A673 (cell line): ENCODE measurements around the gene GAS7. TPM values are rescaled to one million over a fixed set of nuclear protein-coding genes. Genes with fewer than 3 reads are reported as not detected.

Experiments
- BruUV-seq: library from RNA; stranded (reverse); fragments of 400-500 nt; replicated peaks from 2 replicates; lab custom pipeline; 2021; lab: Mats Ljungman, UMichigan
- CTCF ChIA-PET: fragments of 300-600 bp; sonication (Branson Sonifier 250); formaldehyde crosslinking; loops from one replicate; lab custom pipeline; 2022; ENCODE audit warnings: antibody characterized with exemption; lab: Charles Lee
- POLR2A ChIA-PET: fragments of 300-600 bp; sonication (Branson Sonifier 250); formaldehyde crosslinking; loops from one replicate; lab custom pipeline; 2022; ENCODE audit warnings: antibody characterized with exemption; ENCODE audit not compliant: low non-redundant PET; lab: Charles Lee
- DNase-seq: peaks from one replicate; pipeline ENCODE4 v3.0.0-alpha.2; 2015; ENCODE audit warnings: low spot score
- H3K27ac ChIP-seq: fragments of 200-600 bp; sonication (generic); 2 replicates; pipeline ENCODE4 v1.5.1; 2016; ENCODE audit warnings: mixed run types, low read depth, mild to moderate bottlenecking, mixed read lengths, antibody characterized with exemption, low read length; ENCODE audit not compliant: poor library complexity, severe bottlenecking
- H3K27me3 ChIP-seq: fragments of 200-600 bp; sonication (generic); replicated peaks from 2 replicates; pipeline ENCODE4 v1.6.1; 2017; ENCODE audit warnings: mixed run types, low read depth, mild to moderate bottlenecking, mixed read lengths, antibody characterized with exemption, low read length; ENCODE audit not compliant: insufficient read depth, poor library complexity
- H3K36me3 ChIP-seq: fragments of 200-600 bp; sonication (generic); 2 replicates; pipeline ENCODE4 v1.6.1; 2016; ENCODE audit warnings: mixed run types, mild to moderate bottlenecking, mixed read lengths, antibody characterized with exemption, low read length; ENCODE audit not compliant: insufficient read depth, poor library complexity, severe bottlenecking
- H3K4me1 ChIP-seq: fragments of 200-600 bp; sonication (generic); 2 replicates; pipeline ENCODE4 v1.6.1; 2017; ENCODE audit warnings: mixed run types, mild to moderate bottlenecking, mixed read lengths, antibody characterized with exemption, low read length; ENCODE audit not compliant: insufficient read depth, poor library complexity, severe bottlenecking
- H3K4me3 ChIP-seq: fragments of 200-600 bp; sonication (generic); 2 replicates; pipeline ENCODE4 v1.5.1; 2016; ENCODE audit warnings: low read depth, mixed run types, mild to moderate bottlenecking, mixed read lengths, low read length; ENCODE audit not compliant: poor library complexity, severe bottlenecking
- H3K9me3 ChIP-seq: fragments of 200-600 bp; sonication (generic); 2 replicates; pipeline ENCODE4 v1.6.1; 2016; ENCODE audit warnings: mixed run types, low read depth, mild to moderate bottlenecking, mixed read lengths, antibody characterized with exemption, low read length; ENCODE audit not compliant: poor library complexity, severe bottlenecking
- EZH2 ChIP-seq: fragments of 200-600 bp; sonication (generic); IDR thresholded peaks from 2 replicates; pipeline ENCODE4 v1.6.1; 2017; ENCODE audit warnings: borderline replicate concordance, low read depth, mild to moderate bottlenecking, mixed read lengths, antibody characterized with exemption, low read length; ENCODE audit not compliant: poor library complexity, severe bottlenecking
- intact Hi-C: fragments of 100-400 bp; cut with micrococcal nuclease; formaldehyde crosslinking; loops from one replicate; pipeline ENCODE4 v1.10.0; 2022; ENCODE audit not compliant: unreplicated experiment
- total RNA-seq: library from RNA; stranded (reverse); gene quantifications from 2 replicates; pipeline ENCODE4 v1.2.3, GENCODE V29; 2021
- TF ChIP-seq, protein P1 (sequence below): fragments of 300-800, 200-600 bp; sonication (generic); conservative IDR thresholded peaks from 2 replicates; pipeline ENCODE4 v1.5.1; 2017; ENCODE audit warnings: low read depth, mild to moderate bottlenecking, antibody characterized with exemption, low read length, moderate library complexity, mixed read lengths

Gene GAS7
- total RNA-seq, 1 experiment from 2014 or later = 2.3 TPM

DNA sequence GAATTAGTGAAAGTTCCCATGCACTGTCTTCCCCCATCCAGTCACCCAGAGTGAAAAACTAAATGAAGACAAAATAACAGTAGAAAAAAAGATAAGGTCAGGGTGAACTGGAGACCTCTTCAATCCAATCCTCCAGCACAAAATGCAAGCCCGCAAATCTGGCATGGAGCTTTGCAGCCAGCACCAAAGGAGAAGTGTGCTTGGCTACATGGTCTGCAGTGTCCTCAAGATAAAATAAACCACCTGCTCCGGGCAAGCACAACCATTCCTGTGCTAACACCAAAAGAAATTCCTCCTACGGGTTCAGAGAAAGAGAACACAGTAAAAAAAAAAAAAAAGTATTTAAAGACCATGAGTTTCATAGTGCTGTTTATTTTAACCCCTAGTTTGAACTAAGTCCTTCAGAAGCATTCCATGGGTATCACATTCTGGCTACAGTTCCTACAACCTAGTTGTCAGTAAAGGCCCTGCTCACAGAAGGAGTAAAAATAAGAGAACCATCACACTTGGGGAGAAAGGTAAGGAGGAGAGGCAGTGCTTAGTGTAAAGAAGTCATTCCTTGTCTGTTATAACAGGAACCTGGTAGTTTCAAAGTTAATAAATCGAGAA, 109.1 kb downstream of the GAS7 start:
- ChIA-PET CTCF (no interaction called here), POLR2A (no interaction called here)
- Histone ChIP-seq H3K4me1 (no peaks in the 10 kb centered on the region), H3K36me3 (no peaks in the 10 kb centered on the region), H3K27me3 (no peaks in the 10 kb centered on the region), H3K9me3 (no peaks in the 10 kb centered on the region), H3K27ac (no peak overlapping the region), H3K4me3 (no peak overlapping the region)
- DNase-seq = no peak
- TF ChIP-seq EZH2 = no peak
- intact Hi-C loops = no loop called here
- no TSS peak for BruUV-seq

DNA sequence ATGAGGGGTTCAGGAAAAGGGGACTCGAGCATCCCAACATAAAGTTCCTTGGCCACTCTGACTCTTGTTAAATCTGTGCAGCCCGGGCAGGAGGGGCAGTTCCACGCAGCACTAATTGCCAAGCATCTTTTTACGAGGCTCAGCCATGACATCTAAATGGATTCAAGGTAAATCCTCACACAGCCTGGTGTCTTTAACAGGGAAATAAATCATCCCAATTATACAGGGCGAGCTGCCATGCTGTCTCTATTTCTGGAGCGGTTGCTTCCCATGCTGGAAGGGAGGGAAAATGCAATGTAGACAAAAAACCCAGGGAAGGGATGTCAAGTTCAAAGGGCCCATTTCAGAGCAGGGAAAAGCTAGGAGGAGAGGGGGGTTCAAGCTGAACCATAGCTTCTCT, 110.0 kb downstream of the GAS7 start:
- Histone ChIP-seq H3K27me3 (no peaks in the 10 kb centered on the region), H3K4me1 (no peaks in the 10 kb centered on the region), H3K36me3 (no peaks in the 10 kb centered on the region), H3K27ac (no peak overlapping the region), H3K4me3 (no peak overlapping the region), H3K9me3 (no peaks in the 10 kb centered on the region)
- no TSS peak for BruUV-seq
- no peak for DNase-seq
- no peak for TF ChIP-seq EZH2
- TF ChIP-seq, protein P1, sequence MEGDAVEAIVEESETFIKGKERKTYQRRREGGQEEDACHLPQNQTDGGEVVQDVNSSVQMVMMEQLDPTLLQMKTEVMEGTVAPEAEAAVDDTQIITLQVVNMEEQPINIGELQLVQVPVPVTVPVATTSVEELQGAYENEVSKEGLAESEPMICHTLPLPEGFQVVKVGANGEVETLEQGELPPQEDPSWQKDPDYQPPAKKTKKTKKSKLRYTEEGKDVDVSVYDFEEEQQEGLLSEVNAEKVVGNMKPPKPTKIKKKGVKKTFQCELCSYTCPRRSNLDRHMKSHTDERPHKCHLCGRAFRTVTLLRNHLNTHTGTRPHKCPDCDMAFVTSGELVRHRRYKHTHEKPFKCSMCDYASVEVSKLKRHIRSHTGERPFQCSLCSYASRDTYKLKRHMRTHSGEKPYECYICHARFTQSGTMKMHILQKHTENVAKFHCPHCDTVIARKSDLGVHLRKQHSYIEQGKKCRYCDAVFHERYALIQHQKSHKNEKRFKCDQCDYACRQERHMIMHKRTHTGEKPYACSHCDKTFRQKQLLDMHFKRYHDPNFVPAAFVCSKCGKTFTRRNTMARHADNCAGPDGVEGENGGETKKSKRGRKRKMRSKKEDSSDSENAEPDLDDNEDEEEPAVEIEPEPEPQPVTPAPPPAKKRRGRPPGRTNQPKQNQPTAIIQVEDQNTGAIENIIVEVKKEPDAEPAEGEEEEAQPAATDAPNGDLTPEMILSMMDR = no peak
- intact Hi-C loops = no loop called here
- ChIA-PET POLR2A (no interaction called here), CTCF (no interaction called here)

DNA sequence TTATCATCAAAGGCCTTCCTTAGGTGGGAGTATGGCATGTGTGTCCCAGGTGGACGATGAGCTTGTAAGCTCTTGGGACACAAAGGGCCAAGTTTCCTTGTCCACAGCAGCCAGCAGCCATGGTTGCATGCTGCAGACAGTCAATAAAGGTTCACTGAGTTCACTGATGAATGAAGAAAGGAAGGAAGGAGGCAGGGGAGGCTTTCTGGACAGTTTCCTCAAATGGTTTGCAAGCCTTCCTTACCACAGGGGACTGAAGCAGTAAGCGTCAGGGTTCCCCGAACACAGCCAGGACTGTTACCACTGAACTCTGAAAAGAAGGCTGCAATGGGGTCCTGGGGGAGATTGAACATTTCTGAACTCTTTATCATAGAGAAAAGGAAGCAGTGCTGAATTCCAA, 111.1 kb downstream of the GAS7 start:
- DNase-seq = no peak
- no peaks in the 10 kb centered on the region for H3K4me1 ChIP-seq
- TF ChIP-seq, protein P1 = no peak
- TF ChIP-seq EZH2 = no peak
- no TSS peak for BruUV-seq
- ChIA-PET CTCF (no interaction called here), POLR2A (no interaction called here)
- no peaks in the 10 kb centered on the region for H3K36me3 ChIP-seq
- no peaks in the 10 kb centered on the region for H3K9me3 ChIP-seq
- no peak overlapping the region for H3K4me3 ChIP-seq
- no peaks in the 10 kb centered on the region for H3K27me3 ChIP-seq
- no peak overlapping the region for H3K27ac ChIP-seq
- intact Hi-C loops = no loop called here

DNA sequence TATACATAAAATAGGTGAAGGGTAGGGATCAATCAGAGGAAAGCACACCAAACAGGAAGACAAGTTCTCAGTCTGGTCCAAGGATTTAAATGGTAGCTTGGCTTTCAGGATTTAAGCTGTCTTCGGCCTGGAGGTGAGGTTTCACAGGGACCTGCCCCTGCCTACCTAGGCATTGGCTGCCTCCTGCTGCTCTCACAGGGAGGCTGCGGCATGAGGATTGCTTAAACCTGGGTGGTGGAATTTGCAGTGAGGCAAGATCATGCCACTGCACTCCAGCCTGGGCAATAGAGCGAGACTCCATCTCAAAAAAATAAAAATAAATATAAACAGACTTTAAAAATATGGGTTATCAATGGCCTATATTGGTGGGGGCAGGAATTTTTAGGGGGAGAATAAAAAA, 114.5 kb downstream of the GAS7 start:
- no TSS peak for BruUV-seq
- CTCF ChIA-PET = no interaction called here

More for the DNA sequence above, 114.5 kb downstream of the GAS7 start:
- H3K4me3 ChIP-seq = no peak overlapping the region
- no peaks in the 10 kb centered on the region for H3K27me3 ChIP-seq
- no peaks in the 10 kb centered on the region for H3K4me1 ChIP-seq
- H3K36me3 ChIP-seq = no peaks in the 10 kb centered on the region
- POLR2A ChIA-PET = no interaction called here
- no peaks in the 10 kb centered on the region for H3K9me3 ChIP-seq
- no peak for DNase-seq
- TF ChIP-seq, protein P1 = no peak
- no peak for TF ChIP-seq EZH2
- H3K27ac ChIP-seq = no peak overlapping the region
- intact Hi-C loops = no loop called here
